ENCODE results near the gene PARP2.

Gene PARP2

DNA sequence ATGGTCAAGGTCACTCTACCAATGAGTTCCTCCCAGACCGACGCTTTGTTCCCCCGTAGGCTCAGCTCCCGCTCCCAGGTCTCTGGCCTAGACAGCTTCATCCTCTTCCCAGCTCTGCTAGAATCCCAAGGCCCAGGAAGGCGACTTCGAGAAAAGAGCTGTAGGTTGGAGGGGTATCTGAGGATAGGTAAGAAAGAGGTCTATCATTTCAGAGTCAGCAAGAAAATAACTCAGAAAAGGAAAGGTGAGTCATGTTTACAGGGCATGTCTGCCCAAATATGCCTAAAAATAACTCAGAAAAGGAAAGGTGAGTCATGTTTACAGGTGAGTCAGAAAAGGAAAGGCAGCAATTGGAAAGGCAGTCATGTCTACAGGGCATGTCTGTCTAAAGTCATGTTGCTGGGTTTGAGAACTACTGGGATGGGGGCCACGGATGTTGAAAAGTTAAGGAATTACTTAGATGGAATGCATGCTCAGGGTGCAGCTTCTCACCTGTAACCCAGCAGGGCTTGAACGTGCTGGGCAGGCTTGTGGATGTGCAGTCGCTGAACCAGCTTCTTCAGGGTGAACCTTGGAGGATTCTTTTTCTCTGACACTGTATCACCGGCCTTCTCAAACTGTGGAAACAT is 57.6 kb downstream of the PARP2 start:
- no peak for DNase-seq (ENCODE audit: extremely low spot score)
- CTCF ChIA-PET = no interaction called here
- POLR2A ChIA-PET = interaction anchor here (1.3 kb wide), 1 partner anchor 58 kb away, joined by 3 read pairs; the partner anchor contains the start of gene PARP2
- TF ChIP-seq LEF1 (IDR thresholded peaks at IDR 0.05; ENCODE audit: borderline replicate concordance) (no peak), NFRKB (IDR thresholded peaks at IDR 0.05) (no peak), ELF4 (IDR thresholded peaks at IDR 0.05) (no peak), ZNF384 (IDR thresholded peaks at IDR 0.05) (no peak), FOXA1 (IDR thresholded peaks at IDR 0.05) (no peak), BHLHE40 (IDR thresholded peaks at IDR 0.05; ENCODE audit: borderline replicate concordance) (no peak), FOXM1 (IDR thresholded peaks at IDR 0.05; ENCODE audit: borderline replicate concordance) (no peak)

DNA sequence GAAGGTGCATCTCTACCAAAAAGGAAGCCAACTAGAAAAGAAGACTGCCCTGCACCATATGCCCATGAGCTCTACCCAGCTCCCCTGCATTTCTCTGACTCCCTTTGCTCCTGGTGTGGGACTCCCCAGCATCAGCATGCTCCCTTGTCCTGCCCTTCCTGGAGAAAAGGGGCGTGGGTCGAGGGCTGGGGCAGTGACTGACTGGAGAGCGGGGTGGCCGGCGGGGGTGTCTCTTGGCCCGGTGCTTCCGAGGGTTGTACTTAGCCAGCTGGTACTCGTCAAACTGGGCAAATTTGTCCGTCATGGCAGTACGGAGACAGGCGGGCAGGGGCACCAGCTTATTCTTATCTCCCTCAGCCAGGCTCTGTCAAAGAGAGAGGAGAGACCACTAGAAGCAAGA is 60.1 kb downstream of the PARP2 start:
- TF ChIP-seq TARDBP (IDR thresholded peaks at IDR 0.05) = no peak
- no peak for TF ChIP-seq NFRKB (IDR thresholded peaks at IDR 0.05)
- no peak for TF ChIP-seq L3MBTL2 (conservative IDR thresholded peaks at IDR 0.05)
- TF ChIP-seq SP1 (IDR thresholded peaks at IDR 0.05) = no peak
- TF ChIP-seq FOXA1 (IDR thresholded peaks at IDR 0.05) = no peak
- no peak for TF ChIP-seq ZNF384 (IDR thresholded peaks at IDR 0.05)
- no peak for TF ChIP-seq HDGF (IDR thresholded peaks at IDR 0.05; ENCODE audit: borderline replicate concordance)
- no peak for TF ChIP-seq ARNT (IDR thresholded peaks at IDR 0.05)
- TF ChIP-seq FOXK2 (IDR thresholded peaks at IDR 0.05) = no peak
- no peak for TF ChIP-seq ELF4 (IDR thresholded peaks at IDR 0.05)
- TF ChIP-seq, protein P1, sequence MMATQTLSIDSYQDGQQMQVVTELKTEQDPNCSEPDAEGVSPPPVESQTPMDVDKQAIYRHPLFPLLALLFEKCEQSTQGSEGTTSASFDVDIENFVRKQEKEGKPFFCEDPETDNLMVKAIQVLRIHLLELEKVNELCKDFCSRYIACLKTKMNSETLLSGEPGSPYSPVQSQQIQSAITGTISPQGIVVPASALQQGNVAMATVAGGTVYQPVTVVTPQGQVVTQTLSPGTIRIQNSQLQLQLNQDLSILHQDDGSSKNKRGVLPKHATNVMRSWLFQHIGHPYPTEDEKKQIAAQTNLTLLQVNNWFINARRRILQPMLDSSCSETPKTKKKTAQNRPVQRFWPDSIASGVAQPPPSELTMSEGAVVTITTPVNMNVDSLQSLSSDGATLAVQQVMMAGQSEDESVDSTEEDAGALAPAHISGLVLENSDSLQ (IDR thresholded peaks at IDR 0.05) = no peak
- no peak for TF ChIP-seq LEF1 (IDR thresholded peaks at IDR 0.05; ENCODE audit: borderline replicate concordance)
- TF ChIP-seq BHLHE40 (IDR thresholded peaks at IDR 0.05; ENCODE audit: borderline replicate concordance) = no peak
- ChIA-PET POLR2A (no interaction called here), CTCF (interaction anchor here (1.6 kb wide), 1 partner anchor 12 kb away, joined by 4 read pairs; no protein-coding TSS in a partner anchor)
- no peak for DNase-seq (ENCODE audit: extremely low spot score)
